Raji (cell line): ENCODE measurements around the gene MAGEA6.
"Not testable (repeated sequence)": the region's sequence is repeated elsewhere in the genome, so short reads cannot be mapped to it uniquely, and the experiment has no call there.

Source experiments
- POLR2A ChIP-seq: IDR thresholded peaks from 2 replicates; pipeline ENCODE4 v1.6.1; 2011; ENCODE audit warnings: low read depth, low read length, control low read depth; ENCODE audit not compliant: insufficient read depth

The MAGEA6 gene

GRCh38 chrX:152769549-152770289 lies at the start of gene MAGEA6:
TSS of gene MAGEA6 (minus strand) at chrX:152769689. CDS start at chrX:152767650, 2,039 bp downstream.
- TF ChIP-seq POLR2A = not testable (repeated sequence)

GRCh38 chrX:152819266-152819665 lies 49.8 kb upstream of the MAGEA6 start:
- no peak for TF ChIP-seq POLR2A

- TF ChIP-seq POLR2A = no peak
Measured at GRCh38 chrX:152818356-152818755, 48.9 kb upstream of the MAGEA6 start.

GRCh38 chrX:152817078-152817764 lies 47.7 kb upstream of the MAGEA6 start:
- no peak for TF ChIP-seq POLR2A

GRCh38 chrX:152814048-152814447 lies 44.6 kb upstream of the MAGEA6 start:
- TF ChIP-seq POLR2A = no peak

- TF ChIP-seq POLR2A = no peak
Measured at GRCh38 chrX:152813206-152813605, 43.7 kb upstream of the MAGEA6 start.

GRCh38 chrX:152810403-152810802 lies 40.9 kb upstream of the MAGEA6 start:
- TF ChIP-seq POLR2A = no peak

- no peak for TF ChIP-seq POLR2A
Measured at GRCh38 chrX:152806035-152806434, 36.5 kb upstream of the MAGEA6 start.

GRCh38 chrX:152798945-152799344 lies 29.5 kb upstream of the MAGEA6 start:
- TF ChIP-seq POLR2A = no peak

GRCh38 chrX:152758918-152759317 lies 10.6 kb downstream of the MAGEA6 start, which contains the start of gene CSAG3:
TSS of gene CSAG3 (plus strand) at chrX:152759218.
- TF ChIP-seq POLR2A = not testable (repeated sequence)

GRCh38 chrX:152753686-152754650 lies 15.5 kb downstream of the MAGEA6 start, which contains the start of gene MAGEA2:
TSS of gene MAGEA2 (minus strand) at chrX:152753842. CDS start at chrX:152751363, 2,479 bp downstream.
- TF ChIP-seq POLR2A = not testable (repeated sequence)

GRCh38 chrX:152738560-152738959 lies 30.9 kb downstream of the MAGEA6 start:
- TF ChIP-seq POLR2A = no peak

GRCh38 chrX:152735860-152736511 lies 33.5 kb downstream of the MAGEA6 start:
- TF ChIP-seq POLR2A = no peak

GRCh38 chrX:152735101-152735500 lies 34.4 kb downstream of the MAGEA6 start:
- TF ChIP-seq POLR2A = no peak

- no peak for TF ChIP-seq POLR2A
Measured at GRCh38 chrX:152733261-152733975, 36.1 kb downstream of the MAGEA6 start, which contains the start of the genes CSAG1 and MAGEA12. TSS of gene CSAG1 (minus strand) at chrX:152733721. CDS start at chrX:152732460, 1,261 bp downstream. TSS of gene MAGEA12 (plus strand) at chrX:152733757. CDS start at chrX:152736162, 2,405 bp downstream.
